Measurements from ENCODE around the gene CIITA.
"Not testable (repeated sequence)": the region's sequence is repeated elsewhere in the genome, so short reads cannot be mapped to it uniquely, and the experiment has no call there.

Gene CIITA

GRCh38 chr16:10937068-10937859 is 60.3 kb downstream of the CIITA start:
- DNase-seq (ENCODE audit: low spot score), result no peak

DNA sequence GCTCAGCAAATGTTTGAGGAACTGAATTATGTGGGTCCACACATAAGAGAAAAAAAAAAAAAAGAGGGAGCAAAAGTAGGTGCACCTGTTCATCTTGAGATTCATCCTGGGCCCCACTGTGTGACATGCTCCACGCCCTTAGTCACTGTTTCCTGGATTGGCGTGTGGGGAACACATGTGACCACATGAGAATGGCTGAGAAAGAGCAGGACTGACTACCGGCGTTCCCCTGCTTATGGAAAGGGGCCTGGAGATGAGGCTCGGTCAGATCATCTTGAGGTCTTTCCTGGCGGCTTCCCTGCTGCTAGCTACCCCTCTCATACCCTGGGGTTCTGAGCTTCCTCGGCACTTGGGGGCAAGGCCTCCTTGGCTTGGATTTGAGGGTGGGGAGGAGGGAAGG is 61.3 kb downstream of the CIITA start:
- DNase-seq (ENCODE audit: low spot score), result no peak

- DNase-seq (ENCODE audit: low spot score), result no peak
These were observed 62.0 kb downstream of the CIITA start for GRCh38 chr16:10938796-10939648.

DNA sequence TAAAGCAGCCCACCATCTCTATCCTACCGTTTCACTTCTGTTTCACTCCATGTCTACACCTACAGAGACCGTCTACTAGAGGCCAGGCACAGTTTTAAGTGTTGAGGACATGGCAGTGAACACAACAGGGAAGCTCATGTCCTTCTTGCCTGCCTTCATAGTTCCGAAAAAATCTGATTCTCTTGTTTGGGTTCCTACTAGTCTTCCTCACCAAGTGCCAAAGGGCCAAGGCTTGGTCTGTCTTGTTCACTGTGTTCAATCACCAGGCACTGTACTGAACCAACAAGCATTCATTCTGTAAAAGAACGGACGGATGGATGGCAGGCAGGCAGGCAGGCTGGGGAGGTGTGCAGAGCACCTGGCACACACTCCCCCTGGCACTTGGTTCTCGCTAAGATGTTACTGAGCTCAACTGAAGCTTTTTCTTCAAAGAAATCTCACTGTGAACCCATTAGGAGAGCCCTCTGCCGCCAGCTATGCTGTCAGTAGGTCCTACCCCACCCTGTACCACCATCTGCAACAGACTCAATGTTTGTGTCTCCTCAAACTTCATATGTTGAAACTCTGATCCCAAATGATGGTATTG is 62.7 kb downstream of the CIITA start:
- no peak for DNase-seq (ENCODE audit: low spot score)

- DNase-seq (ENCODE audit: low spot score), result no peak
These were observed 63.6 kb downstream of the CIITA start for GRCh38 chr16:10940501-10941079.

- no peak for DNase-seq (ENCODE audit: low spot score)
These were observed 64.3 kb downstream of the CIITA start for GRCh38 chr16:10941127-10941933.

- DNase-seq (ENCODE audit: low spot score), result not testable (repeated sequence)
These were observed 64.9 kb downstream of the CIITA start for GRCh38 chr16:10941935-10942351.

DNA sequence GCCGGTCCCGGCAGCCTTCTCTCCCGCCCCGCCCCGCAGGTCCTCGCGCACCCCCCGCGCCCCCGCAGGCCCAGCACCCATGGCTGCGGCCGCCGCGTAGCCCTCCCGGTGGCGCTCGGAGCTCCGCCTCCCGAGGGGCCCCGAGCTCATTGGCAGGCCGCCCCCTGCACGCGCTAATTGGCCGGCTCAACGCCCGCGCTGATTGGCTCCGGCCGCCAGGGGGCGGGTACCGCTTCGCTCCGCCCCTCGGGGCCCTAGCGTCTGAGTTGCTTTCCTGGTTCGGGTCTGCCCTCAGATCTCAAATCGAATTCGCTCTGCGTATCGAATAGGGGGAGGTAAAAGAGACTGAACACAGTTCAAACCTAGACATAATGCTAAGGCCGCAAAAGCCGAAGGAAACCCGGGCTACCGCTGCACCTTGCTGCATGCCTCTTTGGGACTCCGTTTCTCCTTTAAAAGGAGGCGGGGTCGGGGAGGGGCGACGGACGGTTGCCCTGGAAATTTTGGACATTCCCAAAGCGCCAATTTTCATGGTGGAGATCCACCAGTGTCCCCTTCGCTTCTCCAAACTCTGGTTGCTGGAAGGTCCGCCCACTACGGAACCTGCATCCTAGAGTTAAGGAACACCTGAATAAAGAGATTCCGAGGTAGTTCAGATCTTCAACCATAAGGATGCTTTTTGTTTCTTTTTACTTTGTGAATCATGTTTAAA is 65.5 kb downstream of the CIITA start, which contains the start of gene DEXI:
Gene DEXI (minus strand): TSS at position 117 of the 712 bp plus-strand sequence. CDS start 463 bp downstream, outside the sequence.
- peak; percentile 99 for DNase-seq (ENCODE audit: low spot score)

DNA sequence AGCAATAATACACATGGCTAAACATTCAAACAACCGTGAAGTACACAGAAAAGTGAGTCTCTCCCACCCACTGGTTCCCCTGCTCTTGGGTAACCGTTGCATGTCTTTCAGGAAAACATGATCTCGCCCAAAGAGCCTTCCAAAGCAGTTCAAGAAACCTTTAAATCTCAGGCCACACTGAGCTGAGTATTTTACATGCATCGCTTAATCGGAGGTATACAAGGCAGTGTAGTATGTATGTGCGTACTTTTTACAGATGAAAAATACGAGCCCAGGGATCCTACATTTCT is 66.0 kb downstream of the CIITA start:
- DNase-seq (ENCODE audit: low spot score), result no peak

DNA sequence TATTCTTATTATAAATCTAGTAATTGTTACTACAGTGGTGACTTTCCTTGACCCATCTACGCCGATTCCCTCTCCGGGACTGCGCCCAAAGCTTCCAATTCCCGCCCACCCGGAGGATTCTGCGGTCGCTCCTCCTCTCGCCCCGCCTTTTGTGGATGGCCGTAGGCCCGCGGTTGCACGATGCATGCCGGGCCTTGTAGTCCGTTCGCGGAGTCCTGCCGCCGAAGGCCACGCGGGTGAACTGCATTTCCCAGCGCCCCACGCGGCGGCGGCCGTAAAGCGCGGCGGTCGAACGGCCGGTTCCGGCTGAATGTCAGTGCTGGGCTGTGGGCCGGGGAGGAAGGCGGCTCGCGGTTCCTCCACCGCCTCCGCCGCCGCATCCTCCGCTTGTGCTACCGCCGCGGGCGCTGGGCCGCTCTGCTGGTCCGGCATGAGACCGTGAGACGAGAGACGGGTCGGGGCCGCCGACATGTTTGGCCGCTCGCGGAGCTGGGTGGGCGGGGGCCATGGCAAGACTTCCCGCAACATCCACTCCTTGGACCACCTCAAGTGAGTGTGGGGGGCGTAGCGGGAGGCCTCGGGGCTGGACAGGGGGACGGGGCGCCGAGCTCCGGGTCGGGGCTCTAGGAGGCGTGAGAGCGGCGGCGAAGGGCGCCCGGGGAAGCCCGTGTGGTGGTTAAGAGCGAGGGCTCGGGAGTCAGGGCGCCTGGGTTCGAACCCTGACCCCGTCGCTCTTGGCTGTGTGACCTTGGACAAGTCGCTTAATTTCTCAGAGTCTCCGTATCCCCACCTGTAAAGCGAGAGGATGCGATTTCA is 67.5 kb downstream of the CIITA start, which contains the start of gene CLEC16A:
Gene CLEC16A (plus strand): TSS at position 316 of the 816 bp plus-strand sequence. CDS start 154 bp downstream, at position 470.
- peak; percentile 97 for DNase-seq (ENCODE audit: low spot score)

GRCh38 chr16:10945065-10945787 is 68.2 kb downstream of the CIITA start:
- DNase-seq (ENCODE audit: low spot score), result no peak

DNA sequence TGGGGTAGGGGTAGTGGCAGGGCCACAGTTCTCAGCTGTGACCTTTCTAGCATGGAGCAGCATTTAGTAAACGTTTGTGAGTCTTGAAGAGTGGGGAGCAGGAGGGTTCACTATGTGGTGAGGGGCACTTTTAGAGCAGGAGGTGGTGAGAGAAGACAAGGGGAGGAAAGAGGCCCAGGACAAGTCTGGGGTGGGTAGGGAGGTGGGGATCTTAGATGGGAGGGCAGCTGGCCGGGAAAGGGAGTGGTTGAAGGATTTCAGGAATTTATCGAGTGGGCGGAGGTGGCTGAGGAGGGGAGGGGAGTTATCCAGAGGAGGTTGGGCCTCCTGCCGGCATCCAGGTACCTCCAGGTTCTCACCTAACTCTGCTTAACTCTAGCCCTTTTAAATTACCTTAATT is 69.3 kb downstream of the CIITA start:
- DNase-seq (ENCODE audit: low spot score), result peak; percentile 32

- no peak for DNase-seq (ENCODE audit: low spot score)
These were observed 70.3 kb downstream of the CIITA start for GRCh38 chr16:10947211-10947787.

- DNase-seq (ENCODE audit: low spot score), result no peak
These were observed 72.5 kb downstream of the CIITA start for GRCh38 chr16:10949424-10949970.

- DNase-seq (ENCODE audit: low spot score), result no peak
These were observed 73.4 kb downstream of the CIITA start for GRCh38 chr16:10950393-10950792.

GRCh38 chr16:10951026-10951425 is 74.0 kb downstream of the CIITA start:
- no peak for DNase-seq (ENCODE audit: low spot score)

DNA sequence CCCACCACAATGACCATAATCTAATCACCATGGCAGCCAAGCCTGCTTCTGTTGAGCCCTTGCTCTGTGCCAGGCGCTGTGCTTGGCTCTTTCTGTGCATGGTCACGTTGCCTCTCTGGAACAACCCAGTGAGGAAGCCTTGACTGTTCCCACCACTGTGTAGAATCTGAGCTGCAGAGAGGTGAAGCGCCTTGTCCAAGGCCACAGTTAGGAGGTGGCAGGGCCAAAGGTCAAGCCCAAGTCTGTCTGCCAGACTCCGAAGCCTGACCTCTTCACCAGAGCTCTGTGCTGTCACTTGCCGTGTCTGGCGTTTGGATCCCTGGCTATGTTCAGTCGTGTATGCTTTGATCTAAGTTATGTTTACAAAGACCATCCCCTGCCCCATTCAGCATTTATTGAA is 77.9 kb downstream of the CIITA start:
- DNase-seq (ENCODE audit: low spot score), result no peak

DNA sequence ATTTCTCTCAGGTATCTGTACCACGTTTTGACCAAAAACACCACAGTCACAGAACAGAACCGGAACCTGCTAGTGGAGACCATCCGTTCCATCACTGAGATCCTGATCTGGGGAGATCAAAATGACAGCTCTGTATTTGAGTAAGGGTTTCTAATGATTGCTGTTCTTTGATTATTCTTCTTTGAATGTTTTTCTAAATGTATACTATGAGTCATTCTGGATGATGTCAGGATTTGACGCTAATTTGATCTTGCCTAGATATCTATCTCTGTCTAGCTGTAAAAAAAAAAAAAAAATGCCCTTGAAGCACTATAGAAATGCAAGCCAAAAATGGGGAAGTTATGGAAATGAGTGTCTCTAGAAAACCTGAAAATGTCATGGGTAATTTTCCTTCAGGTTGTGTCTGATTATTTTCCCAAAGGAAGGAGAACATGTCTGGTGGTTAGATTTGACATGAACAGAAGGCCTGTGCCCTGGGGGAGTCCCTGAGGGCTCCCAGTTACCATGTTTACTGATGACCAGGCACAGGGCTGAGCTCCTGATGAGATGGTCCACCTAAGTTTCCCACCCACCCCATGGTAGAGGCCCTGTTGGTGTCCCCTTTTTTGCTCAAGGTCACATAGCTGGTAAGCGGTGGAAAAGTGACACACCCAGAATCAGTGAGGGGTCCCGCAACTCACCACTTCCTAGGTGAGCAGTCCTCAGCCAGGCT is 80.9 kb downstream of the CIITA start:
- DNase-seq (ENCODE audit: low spot score), result no peak
